ENCODE measurements around the gene TRIM8.
A peak's percentile ranks its signal among the peaks of the same experiment; 100 is the strongest.

TRIM8 gene, protein sequence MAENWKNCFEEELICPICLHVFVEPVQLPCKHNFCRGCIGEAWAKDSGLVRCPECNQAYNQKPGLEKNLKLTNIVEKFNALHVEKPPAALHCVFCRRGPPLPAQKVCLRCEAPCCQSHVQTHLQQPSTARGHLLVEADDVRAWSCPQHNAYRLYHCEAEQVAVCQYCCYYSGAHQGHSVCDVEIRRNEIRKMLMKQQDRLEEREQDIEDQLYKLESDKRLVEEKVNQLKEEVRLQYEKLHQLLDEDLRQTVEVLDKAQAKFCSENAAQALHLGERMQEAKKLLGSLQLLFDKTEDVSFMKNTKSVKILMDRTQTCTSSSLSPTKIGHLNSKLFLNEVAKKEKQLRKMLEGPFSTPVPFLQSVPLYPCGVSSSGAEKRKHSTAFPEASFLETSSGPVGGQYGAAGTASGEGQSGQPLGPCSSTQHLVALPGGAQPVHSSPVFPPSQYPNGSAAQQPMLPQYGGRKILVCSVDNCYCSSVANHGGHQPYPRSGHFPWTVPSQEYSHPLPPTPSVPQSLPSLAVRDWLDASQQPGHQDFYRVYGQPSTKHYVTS

DNA sequence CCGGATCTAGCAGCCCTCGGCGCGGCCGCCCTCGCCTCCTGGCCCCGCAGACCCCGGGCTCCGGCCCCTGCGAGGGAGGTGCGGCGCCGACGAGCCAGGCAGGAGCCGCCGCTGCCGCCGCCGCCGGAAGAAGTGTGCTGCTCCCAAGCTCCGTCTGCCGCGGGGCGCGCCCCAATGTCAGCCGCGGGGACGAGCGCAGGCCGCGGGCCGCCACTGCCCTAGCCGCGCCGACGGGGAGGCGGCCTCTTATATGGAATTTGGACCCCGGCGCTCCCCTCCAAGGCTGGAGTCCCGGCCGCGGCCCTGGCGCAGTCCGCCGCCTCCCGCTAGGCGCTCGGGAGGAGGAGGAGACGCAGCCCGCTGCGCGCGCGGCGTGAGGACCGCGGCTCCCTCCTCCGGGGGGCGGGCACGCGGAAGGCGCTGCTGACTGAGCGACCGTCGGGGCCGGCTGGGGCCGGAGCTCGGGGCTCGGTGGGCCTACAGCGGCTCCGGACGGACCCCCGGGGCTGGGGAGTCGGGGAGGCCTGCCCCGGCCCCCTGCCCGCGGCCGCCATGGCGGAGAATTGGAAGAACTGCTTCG is at the start of gene TRIM8:
Gene TRIM8, plus strand, starts transcription at position 414 of the 580 bp plus-strand sequence. Its CDS starts 139 bp downstream, at position 553.
- DNase-seq = peak in 25 of 56 donors; percentile 32 to 80 (median 59)

DNA sequence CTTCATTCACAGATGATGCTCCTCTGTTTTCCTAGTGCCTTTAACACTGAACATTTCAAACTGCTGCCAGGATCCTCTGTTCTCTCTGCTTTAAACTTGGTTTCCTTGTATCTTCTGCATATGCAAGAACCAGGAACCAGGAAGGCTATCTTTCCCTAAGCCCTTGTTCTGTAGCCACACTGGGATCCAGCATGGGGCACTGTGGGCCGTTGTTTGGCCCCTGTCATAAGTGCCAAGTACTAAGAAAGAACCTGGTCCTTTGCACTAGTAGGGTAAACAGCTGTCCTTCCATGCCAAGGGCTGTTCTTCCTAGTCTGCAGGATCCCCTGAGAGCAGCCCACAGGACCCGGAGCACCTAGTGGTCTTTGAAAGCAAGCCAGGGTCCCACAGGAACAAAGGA is 49.0 kb upstream of the TRIM8 start:
- peak in 12 of 56 donors; percentile 18 to 52 (median 31) for DNase-seq

DNA sequence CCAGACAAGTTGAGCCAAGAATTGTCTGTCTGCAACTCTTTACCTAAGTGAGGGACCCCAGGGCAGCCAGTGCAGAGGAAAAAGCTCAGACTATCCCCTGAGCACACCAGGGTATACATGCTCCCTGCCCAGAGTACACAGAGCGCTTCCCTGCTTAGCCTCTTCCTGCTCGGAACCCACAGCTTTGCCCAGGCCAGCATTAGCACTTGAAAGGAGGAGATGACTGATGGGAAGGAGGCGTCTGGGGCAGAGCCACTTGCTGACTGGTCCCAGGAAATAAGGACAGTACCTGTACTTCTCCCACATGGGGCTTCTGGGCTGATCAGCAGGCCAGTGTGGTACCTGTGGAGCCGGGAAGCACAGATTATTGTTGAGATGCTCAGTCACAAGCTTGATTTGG is 48.4 kb upstream of the TRIM8 start:
- no peak for DNase-seq

DNA sequence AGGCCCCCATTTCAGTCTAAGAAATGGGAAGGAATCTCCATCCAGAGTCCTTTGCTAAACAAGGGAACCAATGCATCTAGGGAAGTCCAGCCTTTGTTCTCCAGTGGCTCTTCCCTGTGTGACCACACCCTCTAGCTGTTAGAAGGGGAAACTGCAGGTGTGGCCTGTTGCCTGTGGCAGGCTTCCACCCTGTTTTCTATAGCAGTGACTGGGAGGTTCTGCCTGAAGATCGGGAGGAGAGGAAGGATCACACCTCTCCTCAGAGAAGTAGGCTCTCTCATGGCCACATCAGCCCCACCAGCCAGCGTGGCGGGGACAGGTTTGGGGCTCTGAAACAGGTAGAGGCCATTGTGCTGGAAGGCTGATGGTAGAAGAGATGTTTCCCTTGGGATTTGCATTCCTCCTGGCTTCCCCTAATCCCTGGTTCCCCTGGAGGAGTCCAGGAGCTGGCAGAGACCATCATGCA is 47.7 kb upstream of the TRIM8 start:
- DNase-seq = peak in 20 of 56 donors; percentile 11 to 52 (median 28)

DNA sequence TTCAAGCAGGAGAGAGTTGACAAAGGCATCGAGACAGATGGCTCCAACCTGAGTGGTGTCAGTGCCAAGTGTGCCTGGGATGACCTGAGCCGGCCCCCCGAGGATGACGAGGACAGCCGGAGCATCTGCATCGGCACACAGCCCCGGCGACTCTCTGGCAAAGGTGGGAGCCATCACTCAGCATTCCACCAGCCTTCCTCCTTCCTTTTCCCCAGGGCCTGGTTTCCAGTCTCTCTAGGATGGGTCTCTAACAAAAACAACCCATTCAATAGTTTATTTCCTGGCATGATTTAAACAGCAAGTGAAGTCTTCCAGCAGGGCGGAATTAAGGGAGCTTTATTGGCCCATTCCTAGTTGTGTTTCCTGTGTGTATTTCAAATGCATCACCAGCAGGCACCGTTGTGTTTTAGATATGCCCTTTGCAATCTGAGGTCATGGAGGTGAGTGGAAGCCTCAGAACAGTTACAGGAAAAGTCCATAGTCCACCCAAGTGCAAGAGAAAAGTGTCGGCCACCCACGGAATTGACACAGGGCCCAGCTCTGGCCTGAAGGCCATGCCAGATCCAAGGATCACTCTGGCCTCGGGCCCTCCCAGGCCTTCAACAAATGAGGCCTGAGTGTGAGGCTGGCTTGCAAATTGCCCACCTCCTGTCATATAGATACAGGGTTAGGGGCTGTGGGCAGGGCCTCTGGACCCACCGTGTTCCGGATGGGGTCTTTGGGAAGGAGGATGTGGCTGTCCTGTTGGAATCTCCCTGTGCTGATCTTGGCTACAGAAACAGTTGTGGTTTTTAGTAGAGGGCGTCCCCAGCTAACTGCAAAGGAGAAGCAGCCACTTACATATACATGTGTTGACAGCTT is 46.9 kb upstream of the TRIM8 start:
- DNase-seq = peak in 2 of 56 donors; percentile 22

DNA sequence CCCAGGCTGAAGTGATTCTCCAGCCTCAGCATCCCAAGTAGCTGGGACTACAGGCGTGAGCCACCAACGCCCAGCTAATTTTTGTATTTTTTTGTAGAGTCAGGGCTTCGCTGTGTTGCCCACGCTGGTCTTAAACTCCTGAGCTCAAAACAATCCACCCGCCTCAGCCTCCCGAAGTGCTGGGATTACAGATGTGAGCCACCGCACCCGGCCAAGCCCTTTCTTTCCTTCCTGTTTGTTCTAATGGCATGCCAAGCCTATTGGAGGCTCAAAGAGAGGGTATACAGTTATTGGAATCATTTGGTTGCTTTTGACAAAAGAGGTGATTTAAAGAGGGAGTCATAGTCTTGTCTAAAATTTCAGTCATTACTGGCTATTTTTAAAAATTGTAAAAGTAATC is 46.0 kb upstream of the TRIM8 start:
- DNase-seq = no peak

DNA sequence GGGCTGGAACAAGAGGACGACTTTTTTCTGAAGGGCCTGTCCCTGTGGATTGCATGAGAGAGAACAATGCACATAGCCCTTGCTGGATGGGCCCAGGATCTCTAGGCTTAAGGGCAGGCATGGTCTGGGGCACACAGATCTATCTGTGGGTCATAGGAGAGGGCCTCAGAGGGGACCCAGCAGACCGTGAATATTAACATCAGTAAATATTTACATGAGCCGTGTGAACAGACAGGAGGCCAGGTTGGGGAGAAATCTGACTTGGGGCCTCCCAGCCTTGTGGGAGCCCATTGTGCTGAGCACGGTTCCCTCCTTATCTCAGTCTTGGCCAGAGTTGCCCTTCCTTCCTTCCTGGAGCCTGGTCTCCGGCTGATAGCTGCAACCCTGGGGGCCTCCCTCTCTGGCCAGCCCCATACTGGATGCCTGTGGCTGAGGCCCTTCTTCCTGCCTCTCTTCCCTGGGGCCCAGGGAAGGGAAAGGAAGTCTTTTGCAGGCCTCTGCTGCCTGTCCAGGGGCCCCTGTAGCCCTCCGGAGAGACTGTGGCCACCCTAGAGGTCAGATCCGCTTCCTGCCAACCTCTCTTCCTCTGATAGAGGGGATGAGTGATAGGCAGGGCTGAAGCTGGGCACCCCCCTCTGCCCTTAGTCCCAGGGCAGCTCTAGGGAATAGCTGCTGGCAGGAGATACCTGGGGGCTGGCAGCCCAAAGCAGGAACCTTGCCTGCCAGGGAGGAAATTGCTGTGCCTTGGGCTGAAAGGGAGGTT is 44.5 kb upstream of the TRIM8 start:
- no peak for DNase-seq

DNA sequence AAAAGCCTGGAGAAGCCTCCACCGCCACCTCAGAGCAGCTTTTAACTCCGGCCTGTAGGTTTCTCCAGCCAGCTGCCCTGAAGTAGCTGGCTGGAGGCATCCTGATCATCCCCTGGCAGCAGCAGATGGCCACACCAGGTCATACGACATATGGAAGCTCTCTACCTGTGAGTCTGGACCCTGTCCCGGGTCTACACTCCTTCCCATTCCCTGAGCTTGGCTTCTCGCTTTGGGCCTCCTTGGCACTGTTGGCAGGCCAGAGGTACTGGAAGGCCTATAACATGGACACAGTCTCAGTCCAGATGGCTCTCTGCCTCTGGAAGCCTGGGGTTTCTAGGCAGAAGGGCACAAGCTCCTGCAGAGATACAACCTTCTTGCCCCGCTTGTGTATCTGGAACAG is 43.5 kb upstream of the TRIM8 start:
- DNase-seq = no peak

DNA sequence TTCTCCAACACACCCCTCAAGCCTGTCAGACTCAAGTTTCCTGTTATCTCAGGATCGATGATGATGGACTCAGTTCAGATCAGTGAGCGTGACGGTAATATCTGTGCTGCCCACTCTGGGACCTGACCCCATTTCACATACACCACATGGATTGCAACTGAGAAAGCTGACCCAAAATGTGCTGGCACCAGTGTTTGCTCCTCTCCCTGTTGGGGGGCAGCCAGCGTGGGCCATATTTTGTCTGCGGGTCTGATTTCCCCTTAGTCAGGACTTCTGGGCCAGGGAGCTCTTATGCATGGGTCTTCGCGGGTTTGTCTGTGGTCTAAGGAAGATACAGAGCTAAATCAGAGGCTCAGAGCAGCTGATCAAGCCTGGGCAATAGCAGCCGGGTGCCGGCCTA is 42.6 kb upstream of the TRIM8 start:
- DNase-seq = no peak

DNA sequence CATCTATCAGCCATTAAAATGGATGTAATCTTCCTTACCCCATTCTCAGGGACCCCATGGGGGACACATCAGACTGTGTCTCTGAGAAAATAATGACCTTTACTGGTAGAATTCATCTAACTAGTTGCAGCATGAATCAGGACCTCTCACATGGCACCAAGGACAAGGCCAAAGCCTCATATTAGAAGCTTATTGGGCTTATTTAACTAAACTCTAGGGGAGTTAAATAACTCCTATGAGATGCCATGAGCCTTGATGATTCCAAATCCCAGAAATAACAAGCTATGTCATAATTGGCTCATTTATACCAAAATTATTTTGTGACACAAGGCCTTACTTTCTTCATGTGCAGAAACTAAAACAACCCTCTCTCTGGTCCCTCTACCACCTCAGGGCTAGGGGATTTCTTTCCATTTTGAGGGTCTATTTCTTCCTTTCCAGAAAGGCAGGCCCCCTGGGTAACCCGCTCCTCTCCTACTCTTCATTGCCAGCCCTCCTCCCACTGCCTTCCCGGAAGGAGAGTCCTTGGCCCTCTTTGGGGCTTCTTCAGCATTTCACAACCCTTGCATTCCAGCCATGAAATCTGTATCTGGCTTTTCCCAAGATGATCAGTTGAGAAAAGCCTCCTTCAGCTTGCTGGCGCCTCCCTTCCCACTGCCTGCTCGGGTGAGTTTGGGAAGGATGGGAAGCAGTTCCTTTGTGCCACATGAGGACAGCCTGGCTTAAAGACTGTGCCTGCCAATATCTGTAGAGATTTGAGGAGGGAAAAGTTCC is 41.8 kb upstream of the TRIM8 start:
- no peak for DNase-seq

DNA sequence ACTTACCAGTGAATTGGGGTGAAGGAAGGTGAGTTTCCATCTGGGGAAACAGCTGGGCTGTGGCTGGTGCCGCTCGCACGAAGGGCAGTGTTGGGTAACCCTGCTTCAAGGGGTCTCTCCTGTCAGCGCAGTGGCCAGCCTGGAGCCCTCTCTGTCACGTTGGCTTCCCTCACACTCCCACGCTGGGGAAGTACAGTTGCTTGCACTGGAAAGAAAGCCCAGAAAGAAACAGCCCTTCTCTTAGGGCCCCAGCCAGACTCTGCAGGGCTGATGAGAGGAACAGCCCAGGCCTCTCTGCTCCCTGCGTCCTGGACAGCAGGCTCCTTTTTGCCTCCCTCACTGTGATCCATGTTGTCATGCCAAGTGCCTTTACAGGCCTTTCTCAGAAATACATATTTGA is 40.3 kb upstream of the TRIM8 start:
- no peak for DNase-seq

DNA sequence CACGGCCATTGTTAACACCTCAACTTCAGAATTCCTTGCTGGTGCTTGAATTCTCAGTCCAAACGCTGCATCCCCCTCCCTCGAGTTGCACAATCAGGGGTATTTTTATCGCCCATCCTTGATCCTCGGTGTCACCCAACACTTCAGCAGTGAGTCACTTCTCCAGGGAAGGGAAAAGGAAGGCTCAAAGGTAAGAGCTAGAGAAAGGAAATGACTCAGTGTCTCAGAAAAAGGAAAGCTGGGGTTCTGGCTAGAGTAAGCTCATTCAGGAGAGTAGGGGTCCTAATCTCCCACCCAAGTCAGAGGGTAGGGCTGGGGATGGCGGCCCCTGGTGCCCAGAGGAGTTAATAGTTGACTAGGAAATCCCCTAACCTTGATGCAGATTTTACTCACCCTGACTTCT is 39.8 kb upstream of the TRIM8 start:
- peak in 1 of 56 donors; percentile 27 for DNase-seq

DNA sequence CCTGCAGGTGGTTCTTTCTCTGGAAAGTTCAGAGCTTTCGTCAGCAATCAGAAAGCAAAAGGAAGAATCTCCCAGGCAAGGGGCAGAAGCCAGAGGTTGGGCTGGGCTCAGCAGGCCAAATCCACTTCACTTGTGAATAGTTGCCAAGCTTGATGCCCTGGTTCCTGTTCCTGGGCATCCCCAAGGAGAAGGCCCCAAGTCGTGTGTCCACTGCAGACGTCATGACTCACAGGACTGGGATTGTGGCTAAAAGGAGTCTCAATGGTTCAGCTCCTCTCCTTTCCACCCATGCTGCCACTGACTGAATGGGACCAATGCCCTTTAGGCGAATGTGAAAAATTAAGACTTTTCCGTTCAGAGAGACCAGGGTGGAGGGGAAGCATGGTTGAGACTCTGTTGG is 38.6 kb upstream of the TRIM8 start:
- DNase-seq = no peak

DNA sequence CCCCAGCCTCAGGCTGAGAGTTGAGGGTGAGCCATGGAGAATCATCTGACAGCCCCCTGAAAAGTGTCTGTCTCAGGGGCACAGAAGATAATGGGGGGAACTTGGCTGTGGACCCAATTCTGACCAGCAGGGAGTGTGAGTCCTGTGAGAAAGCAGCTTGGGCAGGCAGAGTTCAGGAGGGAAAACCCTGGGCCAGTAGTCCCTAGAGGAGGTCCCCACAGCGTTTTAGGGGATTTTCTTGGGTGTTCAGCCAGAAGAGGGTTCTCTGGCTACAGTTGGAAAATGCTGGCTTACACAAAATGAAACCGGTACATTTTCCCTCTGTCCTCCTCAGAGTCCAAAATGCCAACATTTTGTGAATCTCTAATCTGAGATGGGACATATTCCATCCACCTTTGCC is 35.8 kb upstream of the TRIM8 start:
- DNase-seq = no peak

DNA sequence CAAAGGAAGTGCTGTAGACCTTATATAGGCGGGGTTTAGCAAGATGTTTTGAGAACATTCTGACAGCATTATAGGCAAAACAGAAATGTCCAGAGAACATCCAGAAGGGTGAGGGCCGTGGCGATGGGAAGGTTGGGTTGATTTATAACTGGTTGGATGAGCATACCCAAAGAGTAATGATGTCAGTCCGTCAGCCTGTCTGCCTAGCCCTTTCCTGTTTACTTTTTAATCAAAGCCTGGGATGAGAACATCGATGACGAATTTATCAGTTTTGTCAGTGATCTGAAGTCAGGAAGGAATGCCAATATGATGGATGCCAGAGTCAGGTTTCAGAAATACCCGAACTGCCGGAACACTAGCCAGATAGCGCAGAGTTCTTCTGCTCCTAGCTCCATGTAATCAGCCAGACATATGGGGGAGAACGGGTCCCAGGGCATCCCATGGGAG is 33.8 kb upstream of the TRIM8 start:
- DNase-seq = no peak

DNA sequence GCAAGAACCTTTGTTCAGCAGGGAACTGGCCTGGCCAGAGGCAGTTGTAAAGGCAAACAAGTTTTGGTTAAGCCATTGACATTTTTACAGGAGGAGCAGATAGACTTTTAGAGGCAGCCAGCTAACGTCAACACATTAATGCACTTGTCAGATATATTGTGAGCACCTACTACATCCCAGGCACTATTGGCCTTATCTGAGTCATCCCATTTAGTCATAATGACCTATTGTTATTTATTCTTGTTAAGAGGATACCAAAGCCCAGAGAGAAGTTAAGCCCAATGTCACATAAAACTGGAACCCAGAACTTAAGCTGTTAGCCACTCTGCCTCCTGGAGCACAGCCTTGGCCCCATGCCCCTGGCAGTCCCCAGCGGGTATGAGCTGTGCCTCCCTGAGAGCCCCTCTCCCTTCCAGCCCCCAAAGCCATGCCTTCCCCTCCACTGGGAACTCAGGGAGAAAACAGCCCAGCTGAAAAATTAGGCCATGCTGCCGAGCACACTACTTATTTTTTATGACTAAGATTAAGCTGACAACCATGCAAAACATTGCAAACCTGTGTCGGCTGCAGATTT is 32.7 kb upstream of the TRIM8 start:
- DNase-seq = peak in 5 of 56 donors; percentile 28 to 42 (median 30)

DNA sequence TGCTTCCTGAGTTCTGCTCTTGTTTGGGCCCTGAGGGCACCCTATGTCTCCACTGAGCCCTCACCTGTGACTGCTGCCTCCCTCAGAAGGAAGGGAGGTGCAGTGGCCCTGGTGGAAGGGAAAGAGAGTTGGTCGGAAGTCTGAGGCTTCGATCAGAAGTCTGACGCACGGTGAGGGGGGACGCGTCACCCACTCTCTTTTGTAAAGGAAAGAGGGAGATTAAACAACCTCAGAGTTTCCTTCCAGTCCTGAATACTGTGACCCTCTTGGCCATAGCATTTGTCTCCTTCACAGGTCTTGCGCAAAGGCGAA is 31.4 kb upstream of the TRIM8 start:
- DNase-seq = no peak

DNA sequence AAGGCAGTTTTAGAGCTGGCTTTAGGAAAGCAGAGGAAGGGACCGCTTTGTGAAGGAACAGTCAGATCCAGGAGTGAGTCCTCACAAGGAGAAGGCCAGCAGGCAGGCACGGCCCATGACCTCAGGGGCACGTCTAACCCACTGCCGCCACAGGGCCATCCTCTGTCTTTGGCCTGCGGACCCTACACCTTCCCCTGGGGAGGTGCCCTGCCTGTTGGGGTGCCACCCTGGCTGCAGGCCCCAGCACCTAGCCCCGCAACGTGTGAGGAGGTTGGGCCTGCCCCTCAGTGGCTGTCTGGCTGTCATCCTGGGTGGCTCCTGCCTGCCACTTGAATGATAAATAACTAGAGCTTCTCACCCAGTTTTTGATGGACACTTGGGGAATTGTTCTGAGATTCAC is 31.0 kb upstream of the TRIM8 start:
- DNase-seq = no peak

DNA sequence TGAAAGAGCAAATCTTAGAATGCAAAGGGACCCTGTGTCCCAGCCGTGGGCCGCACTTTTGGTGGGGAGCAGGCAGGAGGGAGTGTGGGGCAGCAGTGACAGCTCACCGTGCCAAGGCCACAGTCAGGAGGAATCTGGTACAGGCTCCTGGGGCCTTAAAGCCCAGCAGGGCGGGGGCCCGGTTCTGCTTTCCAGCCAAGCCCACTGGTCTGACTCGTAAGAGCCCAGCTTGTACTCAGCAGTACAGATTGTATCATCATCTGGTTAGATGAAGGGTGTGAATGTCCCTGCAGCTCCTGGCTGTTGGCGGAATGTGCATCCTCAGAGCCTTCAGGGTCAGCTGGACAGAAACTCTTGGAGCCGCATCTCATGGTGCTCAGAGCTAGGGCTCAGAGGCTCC is 30.5 kb upstream of the TRIM8 start:
- DNase-seq = no peak

DNA sequence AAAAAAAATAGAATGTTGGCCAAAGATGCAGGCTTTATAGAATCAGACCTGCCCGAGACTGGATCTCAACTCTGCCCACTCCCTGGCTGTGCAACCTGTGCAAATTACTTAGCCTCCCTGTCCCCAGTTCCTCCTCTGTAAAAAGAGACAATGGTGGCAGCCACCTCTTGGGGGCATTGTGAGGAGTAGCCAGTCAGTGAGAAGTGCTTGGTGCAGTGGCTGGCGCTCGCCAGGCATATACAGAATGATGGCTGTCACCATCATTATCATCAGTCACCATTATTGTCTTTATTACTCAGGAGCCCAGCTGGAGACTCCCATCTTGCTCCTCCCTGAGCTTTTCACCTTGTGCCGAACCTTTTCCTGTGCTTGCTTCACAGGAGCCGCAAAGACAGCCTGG is 29.4 kb upstream of the TRIM8 start:
- no peak for DNase-seq
